A673 (cell line): ENCODE measurements around the gene MAEA.
"Not testable (repeated sequence)": the region's sequence is repeated elsewhere in the genome, so short reads cannot be mapped to it uniquely, and the experiment has no call there.

Source experiments
- EZH2 ChIP-seq: fragments of 200-600 bp; sonication (generic); IDR thresholded peaks from 2 replicates; pipeline ENCODE4 v1.6.1; 2017; ENCODE audit warnings: borderline replicate concordance, low read depth, mild to moderate bottlenecking, mixed read lengths, antibody characterized with exemption, low read length; ENCODE audit not compliant: poor library complexity, severe bottlenecking
- TF ChIP-seq, protein P1 (sequence below): fragments of 300-800, 200-600 bp; sonication (generic); conservative IDR thresholded peaks from 2 replicates; pipeline ENCODE4 v1.5.1; 2017; ENCODE audit warnings: low read depth, mild to moderate bottlenecking, antibody characterized with exemption, low read length, moderate library complexity, mixed read lengths

- not testable (repeated sequence) for TF ChIP-seq EZH2
- TF ChIP-seq, protein P1, sequence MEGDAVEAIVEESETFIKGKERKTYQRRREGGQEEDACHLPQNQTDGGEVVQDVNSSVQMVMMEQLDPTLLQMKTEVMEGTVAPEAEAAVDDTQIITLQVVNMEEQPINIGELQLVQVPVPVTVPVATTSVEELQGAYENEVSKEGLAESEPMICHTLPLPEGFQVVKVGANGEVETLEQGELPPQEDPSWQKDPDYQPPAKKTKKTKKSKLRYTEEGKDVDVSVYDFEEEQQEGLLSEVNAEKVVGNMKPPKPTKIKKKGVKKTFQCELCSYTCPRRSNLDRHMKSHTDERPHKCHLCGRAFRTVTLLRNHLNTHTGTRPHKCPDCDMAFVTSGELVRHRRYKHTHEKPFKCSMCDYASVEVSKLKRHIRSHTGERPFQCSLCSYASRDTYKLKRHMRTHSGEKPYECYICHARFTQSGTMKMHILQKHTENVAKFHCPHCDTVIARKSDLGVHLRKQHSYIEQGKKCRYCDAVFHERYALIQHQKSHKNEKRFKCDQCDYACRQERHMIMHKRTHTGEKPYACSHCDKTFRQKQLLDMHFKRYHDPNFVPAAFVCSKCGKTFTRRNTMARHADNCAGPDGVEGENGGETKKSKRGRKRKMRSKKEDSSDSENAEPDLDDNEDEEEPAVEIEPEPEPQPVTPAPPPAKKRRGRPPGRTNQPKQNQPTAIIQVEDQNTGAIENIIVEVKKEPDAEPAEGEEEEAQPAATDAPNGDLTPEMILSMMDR: not testable (repeated sequence)
Observed at GRCh38 chr4:1372576-1372975, 82.9 kb downstream of the MAEA start.
